Brain microvascular endothelial cell (primary cell): ENCODE results near the gene TRPC3.

ENCODE experiments used
- DNase-seq: peaks from one replicate; pipeline ENCODE4 v3.0.0-alpha.2; 2020
- H3K27ac ChIP-seq: fragments of 250-450 bp; sonication (Bioruptor Pico); 2 replicates; pipeline ENCODE4 v1.5.1; 2020; ENCODE audit warnings: mild to moderate bottlenecking, moderate library complexity
- H3K27me3 ChIP-seq: fragments of 250-450 bp; sonication (Bioruptor Pico); replicated peaks from 2 replicates; pipeline ENCODE4 v1.5.1; 2020; ENCODE audit warnings: mild to moderate bottlenecking
- H3K36me3 ChIP-seq: fragments of 250-450 bp; sonication (Bioruptor Pico); replicated peaks from 2 replicates; pipeline ENCODE4 v1.5.1; 2020; ENCODE audit warnings: mild to moderate bottlenecking
- H3K4me3 ChIP-seq: 2 replicates; pipeline ENCODE4 v1.5.1; 2011; ENCODE audit warnings: low read depth, mild to moderate bottlenecking, control low read depth, low read length, moderate library complexity
- CTCF ChIP-seq: IDR thresholded peaks from 2 replicates; pipeline ENCODE4 v1.5.1; 2011; ENCODE audit warnings: low read depth, mild to moderate bottlenecking, moderate library complexity, low read length, control low read depth, inconsistent platforms; ENCODE audit errors: missing control alignments
- in situ Hi-C: cut with HindIII; loops from 2 replicates; pipeline ENCODE4 v1.10.0; 2017; ENCODE audit warnings: low sequenced_read_pairs, low pct_ligation_motif_present

Gene TRPC3

GRCh38 chr4:121990489-121990888 lies 38.6 kb upstream of the TRPC3 start:
- TF ChIP-seq CTCF, result no peak
- no peak for DNase-seq
- in situ Hi-C loops, result no loop called here
- Histone ChIP-seq H3K36me3 (no peaks in the 10 kb centered on the region), H3K27me3 (no peaks in the 10 kb centered on the region), H3K4me3 (no peak overlapping the region), H3K27ac (no peak overlapping the region)

- no peaks in the 10 kb centered on the region for H3K27me3 ChIP-seq
- in situ Hi-C loops, result no loop called here
- H3K4me3 ChIP-seq, result no peak overlapping the region
- no peak for TF ChIP-seq CTCF
- DNase-seq, result peak; percentile 84
- H3K36me3 ChIP-seq, result no peaks in the 10 kb centered on the region
- no peak overlapping the region for H3K27ac ChIP-seq
Measured at GRCh38 chr4:121989715-121990114, 37.9 kb upstream of the TRPC3 start.

- TF ChIP-seq CTCF, result no peak
- DNase-seq, result no peak
- H3K36me3 ChIP-seq, result no peaks in the 10 kb centered on the region
- H3K4me3 ChIP-seq, result no peak overlapping the region
- H3K27ac ChIP-seq, result no peak overlapping the region
- in situ Hi-C loops, result no loop called here
- no peaks in the 10 kb centered on the region for H3K27me3 ChIP-seq
Measured at GRCh38 chr4:121988950-121989349, 37.1 kb upstream of the TRPC3 start.

- in situ Hi-C loops, result no loop called here
- Histone ChIP-seq H3K36me3 (no peaks in the 10 kb centered on the region), H3K27me3 (no peaks in the 10 kb centered on the region), H3K4me3 (no peak overlapping the region), H3K27ac (no peak overlapping the region)
- DNase-seq, result no peak
- no peak for TF ChIP-seq CTCF
Measured at GRCh38 chr4:121980643-121981042, 28.8 kb upstream of the TRPC3 start.

- Histone ChIP-seq H3K27ac (no peak overlapping the region), H3K4me3 (no peak overlapping the region), H3K36me3 (no peaks in the 10 kb centered on the region), H3K27me3 (no peaks in the 10 kb centered on the region)
- in situ Hi-C loops, result no loop called here
- no peak for DNase-seq
- TF ChIP-seq CTCF, result no peak
Measured at GRCh38 chr4:121978172-121978516, 26.3 kb upstream of the TRPC3 start.
